ENCODE results near the gene RSAD1. TPM values are rescaled to one million over a fixed set of nuclear protein-coding genes. Genes with fewer than 3 reads are reported as not detected.

Gene RSAD1
- total RNA-seq, 1 donor from 2014 or later = 42.2 TPM

GRCh38 chr17:50532452-50533024 lies 53.9 kb downstream of the RSAD1 start, which contains the start of gene EPN3:
Gene EPN3, plus strand, starts transcription at chr17:50532735. Its CDS starts 3,822 bp downstream, at chr17:50536557.
- Mint-ChIP-seq H3K36me3 (ENCODE audit: low read depth) (no peaks in the 10 kb centered on the region), H3K27me3 (peaks cover 61% of the 10 kb centered on the region), H3K4me3 (no peak within 1 kb of the TSS), H3K4me1 (peaks cover 12% of the 10 kb centered on the region), H3K27ac (no peak within 1 kb of the TSS), H3K9me3 (no peaks in the 10 kb centered on the region)
- DNase-seq = no peak
- POLR2A ChIA-PET = no interaction called here
- ATAC-seq (ENCODE audit: low read depth) = no peak
- CTCF ChIA-PET = no interaction called here
- intact Hi-C loops (cut with micrococcal nuclease) = no loop called here
- no peak for TF ChIP-seq CTCF (IDR thresholded peaks at IDR 0.05)

GRCh38 chr17:50533185-50533584 lies 54.5 kb downstream of the RSAD1 start:
- H3K27ac Mint-ChIP-seq = no peak overlapping the region
- intact Hi-C loops (cut with micrococcal nuclease) = no loop called here
- peaks cover 61% of the 10 kb centered on the region for H3K27me3 Mint-ChIP-seq
- TF ChIP-seq CTCF (IDR thresholded peaks at IDR 0.05) = no peak
- CTCF ChIA-PET = no interaction called here
- peaks cover 12% of the 10 kb centered on the region for H3K4me1 Mint-ChIP-seq
- DNase-seq (no peak), ATAC-seq (ENCODE audit: low read depth) (no peak)
- POLR2A ChIA-PET = no interaction called here
- no peak overlapping the region for H3K4me3 Mint-ChIP-seq
- no peaks in the 10 kb centered on the region for H3K9me3 Mint-ChIP-seq
- H3K36me3 Mint-ChIP-seq (ENCODE audit: low read depth) = no peaks in the 10 kb centered on the region

- POLR2A ChIA-PET = no interaction called here
- H3K9me3 Mint-ChIP-seq = no peaks in the 10 kb centered on the region
- H3K27me3 Mint-ChIP-seq = peaks cover 61% of the 10 kb centered on the region
Measured at GRCh38 chr17:50533720-50534148, 55.1 kb downstream of the RSAD1 start.

GRCh38 chr17:50534222-50534978 lies 55.7 kb downstream of the RSAD1 start:
- ChIA-PET CTCF (no interaction called here), POLR2A (no interaction called here)
- intact Hi-C loops (cut with micrococcal nuclease) = no loop called here
- no peak overlapping the region for H3K27ac Mint-ChIP-seq
- no peaks in the 10 kb centered on the region for H3K9me3 Mint-ChIP-seq
- peaks cover 57% of the 10 kb centered on the region for H3K27me3 Mint-ChIP-seq
- peak; percentile 28 for ATAC-seq (ENCODE audit: low read depth)
- H3K4me3 Mint-ChIP-seq = no peak overlapping the region
- H3K36me3 Mint-ChIP-seq (ENCODE audit: low read depth) = no peaks in the 10 kb centered on the region
- no peak for TF ChIP-seq CTCF (IDR thresholded peaks at IDR 0.05)
- H3K4me1 Mint-ChIP-seq = peaks cover 12% of the 10 kb centered on the region
- DNase-seq = no peak

More at GRCh38 chr17:50533720-50534148, 55.1 kb downstream of the RSAD1 start:
- intact Hi-C loops (cut with micrococcal nuclease) = no loop called here
- CTCF ChIA-PET = no interaction called here
- ATAC-seq (ENCODE audit: low read depth) = no peak
- peaks cover 12% of the 10 kb centered on the region for H3K4me1 Mint-ChIP-seq
- no peaks in the 10 kb centered on the region for H3K36me3 Mint-ChIP-seq (ENCODE audit: low read depth)
- no peak overlapping the region for H3K27ac Mint-ChIP-seq
- TF ChIP-seq CTCF (IDR thresholded peaks at IDR 0.05) = no peak
- no peak for DNase-seq
- H3K4me3 Mint-ChIP-seq = no peak overlapping the region

GRCh38 chr17:50534979-50535326 lies 56.3 kb downstream of the RSAD1 start:
- intact Hi-C loops (cut with micrococcal nuclease) = no loop called here
- ChIA-PET POLR2A (no interaction called here), CTCF (no interaction called here)
- H3K27me3 Mint-ChIP-seq = peaks cover 53% of the 10 kb centered on the region
- H3K4me1 Mint-ChIP-seq = peaks cover 12% of the 10 kb centered on the region
- no peak overlapping the region for H3K4me3 Mint-ChIP-seq
- ATAC-seq (ENCODE audit: low read depth) (no peak), DNase-seq (no peak)
- H3K27ac Mint-ChIP-seq = no peak overlapping the region
- TF ChIP-seq CTCF (IDR thresholded peaks at IDR 0.05) = no peak
- no peaks in the 10 kb centered on the region for H3K36me3 Mint-ChIP-seq (ENCODE audit: low read depth)
- no peaks in the 10 kb centered on the region for H3K9me3 Mint-ChIP-seq

Measured in activated B cell treated with CpG ODN at 0.5 μM for 24 hours (primary cell).